SJCRH30 (cell line): Measurements from ENCODE around the gene RPL39L. TPM values are rescaled to one million over a fixed set of nuclear protein-coding genes. Genes with fewer than 3 reads are reported as not detected.

Experiments used
- DNase-seq, 2 experiments: peaks; one replicate each; pipeline ENCODE4 v3.0.0-alpha.2; 2015 to 2020
- H3K27ac ChIP-seq: fragments of 250-450 bp; sonication (Bioruptor Pico); 2 replicates; pipeline ENCODE4 v1.5.1; 2020; ENCODE audit warnings: mild to moderate bottlenecking, moderate library complexity
- H3K27me3 ChIP-seq: fragments of 250-450 bp; sonication (Bioruptor Pico); 2 replicates; pipeline ENCODE4 v1.5.1; 2020; ENCODE audit warnings: mild to moderate bottlenecking, moderate library complexity
- H3K36me3 ChIP-seq: fragments of 250-450 bp; sonication (Bioruptor Pico); 2 replicates; pipeline ENCODE4 v1.5.1; 2020; ENCODE audit warnings: mild to moderate bottlenecking, moderate library complexity
- H3K4me1 ChIP-seq: fragments of 250-450 bp; sonication (Bioruptor Pico); 2 replicates; pipeline ENCODE4 v1.5.1; 2020; ENCODE audit warnings: mild to moderate bottlenecking, moderate library complexity
- H3K4me3 ChIP-seq: fragments of 250-450 bp; sonication (Bioruptor Pico); 2 replicates; pipeline ENCODE4 v1.5.1; 2020; ENCODE audit warnings: mild to moderate bottlenecking, moderate library complexity
- H3K9me3 ChIP-seq: fragments of 250-450 bp; sonication (Bioruptor Pico); replicated peaks from 2 replicates; pipeline ENCODE4 v1.5.1; 2020; ENCODE audit warnings: mild to moderate bottlenecking, moderate library complexity
- total RNA-seq: library from RNA; depleted of rRNA; stranded (reverse); fragments of >200 nt; shearing (Covaris generic); gene quantifications from 2 replicates; pipeline ENCODE4 v1.2.3, GENCODE V29; 2014

RPL39L gene
- total RNA-seq, 1 experiment from 2014 or later, result 10.3 TPM

- Histone ChIP-seq H3K27ac (no peak overlapping the region), H3K4me3 (no peak overlapping the region), H3K36me3 (no peaks in the 10 kb centered on the region), H3K27me3 (no peaks in the 10 kb centered on the region), H3K9me3 (no peaks in the 10 kb centered on the region), H3K4me1 (no peaks in the 10 kb centered on the region)
- no peak for DNase-seq
Measured at GRCh38 chr3:187093320-187093719, 46.0 kb downstream of the RPL39L start.

GRCh38 chr3:187088701-187089100 is 50.6 kb downstream of the RPL39L start:
- no peak for DNase-seq
- no peaks in the 10 kb centered on the region for H3K4me1 ChIP-seq
- H3K9me3 ChIP-seq, result no peaks in the 10 kb centered on the region
- no peaks in the 10 kb centered on the region for H3K36me3 ChIP-seq
- H3K4me3 ChIP-seq, result no peak overlapping the region
- H3K27me3 ChIP-seq, result no peaks in the 10 kb centered on the region
- no peak overlapping the region for H3K27ac ChIP-seq

GRCh38 chr3:187086831-187087230 is 52.5 kb downstream of the RPL39L start:
- Histone ChIP-seq H3K9me3 (no peaks in the 10 kb centered on the region), H3K27me3 (no peaks in the 10 kb centered on the region), H3K27ac (no peak overlapping the region), H3K4me1 (no peaks in the 10 kb centered on the region), H3K4me3 (no peak overlapping the region), H3K36me3 (no peaks in the 10 kb centered on the region)
- no peak for DNase-seq

- Histone ChIP-seq H3K27ac (no peak overlapping the region), H3K27me3 (no peaks in the 10 kb centered on the region), H3K4me1 (no peaks in the 10 kb centered on the region), H3K36me3 (no peaks in the 10 kb centered on the region), H3K9me3 (no peaks in the 10 kb centered on the region), H3K4me3 (no peak overlapping the region)
- DNase-seq, result no peak
Measured at GRCh38 chr3:187085933-187086332, 53.4 kb downstream of the RPL39L start.

- DNase-seq, result no peak
- no peaks in the 10 kb centered on the region for H3K27me3 ChIP-seq
- H3K27ac ChIP-seq, result no peak overlapping the region
- no peak overlapping the region for H3K4me3 ChIP-seq
- H3K9me3 ChIP-seq, result no peaks in the 10 kb centered on the region
- no peaks in the 10 kb centered on the region for H3K36me3 ChIP-seq
- H3K4me1 ChIP-seq, result no peaks in the 10 kb centered on the region
Measured at GRCh38 chr3:187085021-187085666, 54.2 kb downstream of the RPL39L start.

- Histone ChIP-seq H3K9me3 (no peaks in the 10 kb centered on the region), H3K4me3 (no peak overlapping the region), H3K36me3 (no peaks in the 10 kb centered on the region), H3K4me1 (no peaks in the 10 kb centered on the region), H3K27ac (no peak overlapping the region), H3K27me3 (no peaks in the 10 kb centered on the region)
- no peak for DNase-seq
Measured at GRCh38 chr3:187084580-187084979, 54.7 kb downstream of the RPL39L start.

GRCh38 chr3:187084126-187084525 is 55.2 kb downstream of the RPL39L start:
- Histone ChIP-seq H3K36me3 (no peaks in the 10 kb centered on the region), H3K27me3 (no peaks in the 10 kb centered on the region), H3K4me3 (no peak overlapping the region), H3K4me1 (no peaks in the 10 kb centered on the region), H3K9me3 (no peaks in the 10 kb centered on the region), H3K27ac (no peak overlapping the region)
- no peak for DNase-seq

GRCh38 chr3:187082758-187083375 is 56.4 kb downstream of the RPL39L start:
- Histone ChIP-seq H3K36me3 (no peaks in the 10 kb centered on the region), H3K27ac (no peak overlapping the region), H3K4me1 (no peaks in the 10 kb centered on the region), H3K9me3 (no peaks in the 10 kb centered on the region), H3K4me3 (no peak overlapping the region), H3K27me3 (no peaks in the 10 kb centered on the region)
- no peak for DNase-seq

- Histone ChIP-seq H3K27me3 (no peaks in the 10 kb centered on the region), H3K4me3 (no peak overlapping the region), H3K27ac (no peak overlapping the region), H3K4me1 (no peaks in the 10 kb centered on the region), H3K36me3 (no peaks in the 10 kb centered on the region), H3K9me3 (no peaks in the 10 kb centered on the region)
- DNase-seq, result no peak
Measured at GRCh38 chr3:187080799-187081450, 58.4 kb downstream of the RPL39L start.

GRCh38 chr3:187079090-187080022 is 59.9 kb downstream of the RPL39L start:
- no peak overlapping the region for H3K27ac ChIP-seq
- H3K4me3 ChIP-seq, result no peak overlapping the region
- no peak for DNase-seq
- no peaks in the 10 kb centered on the region for H3K36me3 ChIP-seq
- H3K4me1 ChIP-seq, result no peaks in the 10 kb centered on the region
- no peaks in the 10 kb centered on the region for H3K27me3 ChIP-seq
- H3K9me3 ChIP-seq, result no peaks in the 10 kb centered on the region

- DNase-seq, result no peak
- Histone ChIP-seq H3K4me3 (no peak overlapping the region), H3K27me3 (no peaks in the 10 kb centered on the region), H3K9me3 (no peaks in the 10 kb centered on the region), H3K27ac (no peak overlapping the region), H3K36me3 (no peaks in the 10 kb centered on the region), H3K4me1 (no peaks in the 10 kb centered on the region)
Measured at GRCh38 chr3:187077537-187077936, 61.8 kb downstream of the RPL39L start.

GRCh38 chr3:187077085-187077484 is 62.2 kb downstream of the RPL39L start:
- DNase-seq, result no peak
- Histone ChIP-seq H3K9me3 (no peaks in the 10 kb centered on the region), H3K27me3 (no peaks in the 10 kb centered on the region), H3K4me3 (no peak overlapping the region), H3K4me1 (no peaks in the 10 kb centered on the region), H3K36me3 (no peaks in the 10 kb centered on the region), H3K27ac (no peak overlapping the region)

- H3K9me3 ChIP-seq, result no peaks in the 10 kb centered on the region
- no peak overlapping the region for H3K4me3 ChIP-seq
- no peaks in the 10 kb centered on the region for H3K36me3 ChIP-seq
- H3K4me1 ChIP-seq, result no peaks in the 10 kb centered on the region
- H3K27ac ChIP-seq, result no peak overlapping the region
- H3K27me3 ChIP-seq, result no peaks in the 10 kb centered on the region
- DNase-seq, result no peak
Measured at GRCh38 chr3:187076297-187076696, 63.0 kb downstream of the RPL39L start.

- Histone ChIP-seq H3K27me3 (no peaks in the 10 kb centered on the region), H3K36me3 (no peaks in the 10 kb centered on the region), H3K9me3 (no peaks in the 10 kb centered on the region), H3K27ac (no peak overlapping the region), H3K4me1 (no peaks in the 10 kb centered on the region), H3K4me3 (no peak overlapping the region)
- no peak for DNase-seq
Measured at GRCh38 chr3:187074846-187075245, 64.5 kb downstream of the RPL39L start.

GRCh38 chr3:187073581-187074098 is 65.7 kb downstream of the RPL39L start:
- H3K9me3 ChIP-seq, result no peaks in the 10 kb centered on the region
- H3K36me3 ChIP-seq, result no peaks in the 10 kb centered on the region
- H3K27me3 ChIP-seq, result no peaks in the 10 kb centered on the region
- no peak overlapping the region for H3K4me3 ChIP-seq
- H3K27ac ChIP-seq, result no peak overlapping the region
- H3K4me1 ChIP-seq, result no peaks in the 10 kb centered on the region
- DNase-seq, result no peak
